GM23248 (cell line): ENCODE results near the gene PLAC8. TPM values are rescaled to one million over a fixed set of nuclear protein-coding genes. Genes with fewer than 3 reads are reported as not detected.
"Not testable (repeated sequence)": the region's sequence is repeated elsewhere in the genome, so short reads cannot be mapped to it uniquely, and the experiment has no call there.

Experiments
- DNase-seq: peaks from one replicate; pipeline ENCODE4 v3.0.0-alpha.2; 2015
- H2AFZ ChIP-seq: fragments of 200-600 bp; sonication (generic); 2 replicates; pipeline ENCODE4 v1.6.1; 2016; ENCODE audit warnings: antibody characterized with exemption
- H3F3A ChIP-seq: fragments of 200-600 bp; sonication (generic); 2 replicates; pipeline ENCODE4 v1.6.1; 2016; ENCODE audit warnings: mild to moderate bottlenecking, antibody characterized with exemption, mixed run types; ENCODE audit not compliant: insufficient read depth
- H3K27ac ChIP-seq: fragments of 200-600 bp; sonication (generic); 2 replicates; pipeline ENCODE4 v1.5.1; 2016; ENCODE audit warnings: mild to moderate bottlenecking
- H3K27me3 ChIP-seq: fragments of 200-600 bp; sonication (generic); replicated peaks from 2 replicates; pipeline ENCODE4 v1.6.1; 2016; ENCODE audit warnings: mild to moderate bottlenecking; ENCODE audit not compliant: insufficient read depth
- H3K36me3 ChIP-seq: fragments of 200-600 bp; sonication (generic); 2 replicates; pipeline ENCODE4 v1.6.1; 2016; ENCODE audit warnings: low read depth, mild to moderate bottlenecking
- H3K4me1 ChIP-seq: fragments of 200-600 bp; sonication (generic); 2 replicates; pipeline ENCODE4 v1.6.1; 2016; ENCODE audit warnings: mild to moderate bottlenecking; ENCODE audit not compliant: insufficient read depth
- H3K4me2 ChIP-seq: fragments of 200-600 bp; sonication (generic); one replicate; pipeline ENCODE4 v1.6.1; 2016; ENCODE audit warnings: mild to moderate bottlenecking; ENCODE audit not compliant: unreplicated experiment
- H3K4me3 ChIP-seq: fragments of 200-600 bp; sonication (generic); 2 replicates; pipeline ENCODE4 v1.5.1; 2016; ENCODE audit warnings: mild to moderate bottlenecking
- H3K79me2 ChIP-seq: fragments of 200-600 bp; sonication (generic); 2 replicates; pipeline ENCODE4 v1.6.1; 2016; ENCODE audit warnings: mild to moderate bottlenecking; ENCODE audit not compliant: insufficient read depth
- H3K9ac ChIP-seq: fragments of 200-600 bp; sonication (generic); 2 replicates; pipeline ENCODE4 v1.6.1; 2016; ENCODE audit warnings: mild to moderate bottlenecking
- H3K9me2 ChIP-seq: fragments of 200-600 bp; sonication (generic); 2 replicates; pipeline ENCODE4 v1.6.1; 2016; ENCODE audit warnings: mixed run types, mild to moderate bottlenecking, moderate library complexity; ENCODE audit not compliant: insufficient read depth
- H3K9me3 ChIP-seq: fragments of 200-600 bp; sonication (generic); one replicate; pipeline ENCODE4 v1.6.1; 2017; ENCODE audit warnings: low read depth
- H4K20me1 ChIP-seq: fragments of 200-600 bp; sonication (generic); 2 replicates; pipeline ENCODE4 v1.6.0; 2016; ENCODE audit not compliant: insufficient read depth
- EZH2 ChIP-seq: fragments of 200-600 bp; sonication (generic); IDR thresholded peaks from 2 replicates; pipeline ENCODE4 v1.6.1; 2018; ENCODE audit warnings: antibody characterized with exemption, mild to moderate bottlenecking; ENCODE audit not compliant: insufficient read depth, poor library complexity, severe bottlenecking
- EZH2phosphoT487 ChIP-seq: fragments of 200-600 bp; sonication (generic); IDR thresholded peaks from 2 replicates; pipeline ENCODE4 v1.6.1; 2018; ENCODE audit warnings: antibody characterized with exemption, moderate library complexity, mild to moderate bottlenecking, low read depth; ENCODE audit not compliant: insufficient read depth
- whole genome bisulfite sequencing, 2 experiments: methylation state at CpG; one replicate each; pipeline ENCODE4 v1.1.6; 2015 to 2017; ENCODE audit warnings: low lambda C conversion rate in 2 of 2, low coverage in 1 of 2; ENCODE audit errors: missing lambda C conversion rate in 2 of 2; 5-methylcytosine and 5-hydroxymethylcytosine counted together
- in situ Hi-C: fragments of 300-500 bp; cut with MboI; formaldehyde crosslinking; loops from 2 replicates; pipeline ENCODE4 v1.15.0; 2020
- polyA plus RNA-seq: library from polyadenylated mRNA; unstranded; fragments of >200 nt; fragmentation: Nextera tagmentation; extraction: Ambion mirVana; gene quantifications from 2 replicates; pipeline ENCODE4 v1.2.1, GENCODE V29; 2016
- total RNA-seq: library from RNA; depleted of rRNA; stranded (reverse); fragments of >200 nt; shearing (Covaris generic); gene quantifications from 2 replicates; pipeline ENCODE4 v1.2.3, GENCODE V29; 2014

PLAC8 gene
- total and polyA plus RNA-seq, 2 experiments from 2014 or later = 0.40 TPM; not detected in 1

GRCh38 chr4:83062739-83063138, 51.8 kb downstream of the PLAC8 start:
- no peak for TF ChIP-seq EZH2
- TF ChIP-seq EZH2phosphoT487 = no peak
- DNase-seq = no peak
- H3K36me3 ChIP-seq = peaks cover 36% of the 10 kb centered on the region

GRCh38 chr4:83054928-83055327, 59.6 kb downstream of the PLAC8 start:
- no peak overlapping the region for H3K4me2 ChIP-seq
- in situ Hi-C loops = no loop called here
- DNase-seq = peak; percentile 48

More at GRCh38 chr4:83062739-83063138, 51.8 kb downstream of the PLAC8 start:
- no peak overlapping the region for H3K9ac ChIP-seq
- no peaks in the 10 kb centered on the region for H3F3A ChIP-seq
- H3K4me3 ChIP-seq = no peak overlapping the region
- no peaks in the 10 kb centered on the region for H3K27me3 ChIP-seq
- H3K9me3 ChIP-seq = no peaks in the 10 kb centered on the region
- no peaks in the 10 kb centered on the region for H3K4me1 ChIP-seq
- no peak overlapping the region for H3K27ac ChIP-seq
- 82 to 84% methylated on average over 4 of the region's 4 CpGs for WGBS, 2 experiments
- no peaks in the 10 kb centered on the region for H3K9me2 ChIP-seq
- no peak overlapping the region for H3K4me2 ChIP-seq
- H4K20me1 ChIP-seq = no peaks in the 10 kb centered on the region
- H2AFZ ChIP-seq = no peak overlapping the region
- no peaks in the 10 kb centered on the region for H3K79me2 ChIP-seq
- in situ Hi-C loops = no loop called here

GRCh38 chr4:83048781-83049180, 65.7 kb downstream of the PLAC8 start:
- H3K4me2 ChIP-seq, H3K9ac ChIP-seq, H2AFZ ChIP-seq, H3K4me1 ChIP-seq, H3K4me3 ChIP-seq, H3K9me2 ChIP-seq, in situ Hi-C loops, H3K27me3 ChIP-seq, H3K9me3 ChIP-seq, DNase-seq, H3F3A ChIP-seq, H3K27ac ChIP-seq, H4K20me1 ChIP-seq: not testable (repeated sequence)
- Histone ChIP-seq H3K36me3 (peaks cover 10% of the 10 kb centered on the region; the same call in 1 of the 2 replicates), H3K79me2 (peaks cover 47% of the 10 kb centered on the region)
- 95 to 98% methylated on average over 8 of the region's 8 CpGs for WGBS, 2 experiments

More at GRCh38 chr4:83054928-83055327, 59.6 kb downstream of the PLAC8 start:
- Histone ChIP-seq H3K27me3 (no peaks in the 10 kb centered on the region), H3K79me2 (no peaks in the 10 kb centered on the region), H3K4me1 (no peaks in the 10 kb centered on the region), H4K20me1 (no peaks in the 10 kb centered on the region), H3K27ac (no peak overlapping the region), H3F3A (no peaks in the 10 kb centered on the region), H3K36me3 (peaks cover 14% of the 10 kb centered on the region), H3K9me3 (no peaks in the 10 kb centered on the region), H3K9me2 (no peaks in the 10 kb centered on the region), H3K4me3 (no peak overlapping the region), H3K9ac (no peak overlapping the region), H2AFZ (no peak overlapping the region)
- TF ChIP-seq EZH2phosphoT487 (no peak), EZH2 (no peak)

- 89 to 91% methylated on average over 8 of the region's 8 CpGs for WGBS, 2 experiments
- Histone ChIP-seq H3K9ac (no peak overlapping the region), H3K4me2 (no peak overlapping the region), H3K9me2 (no peaks in the 10 kb centered on the region), H3K4me1 (peaks cover 16% of the 10 kb centered on the region), H3F3A (0 out of 2 replicates have a peak, but pooled peaks cover 8% of the 10 kb centered on the region), H3K36me3 (peaks cover 13% of the 10 kb centered on the region; the same call in 1 of the 2 replicates), H3K27me3 (no peaks in the 10 kb centered on the region), H3K4me3 (no peak overlapping the region), H2AFZ (no peak overlapping the region), H3K27ac (no peak overlapping the region), H3K79me2 (peaks cover 60% of the 10 kb centered on the region), H4K20me1 (no peaks in the 10 kb centered on the region), H3K9me3 (no peaks in the 10 kb centered on the region)
- DNase-seq = peak; percentile 7
- in situ Hi-C loops = no loop called here
- no peak for TF ChIP-seq EZH2
- TF ChIP-seq EZH2phosphoT487 = no peak
Measured at GRCh38 chr4:83046693-83047473, 67.6 kb downstream of the PLAC8 start.
